ENCODE data around the gene IL11.
"Not testable (repeated sequence)": the region's sequence is repeated elsewhere in the genome, so short reads cannot be mapped to it uniquely, and the experiment has no call there.

The IL11 gene

DNA sequence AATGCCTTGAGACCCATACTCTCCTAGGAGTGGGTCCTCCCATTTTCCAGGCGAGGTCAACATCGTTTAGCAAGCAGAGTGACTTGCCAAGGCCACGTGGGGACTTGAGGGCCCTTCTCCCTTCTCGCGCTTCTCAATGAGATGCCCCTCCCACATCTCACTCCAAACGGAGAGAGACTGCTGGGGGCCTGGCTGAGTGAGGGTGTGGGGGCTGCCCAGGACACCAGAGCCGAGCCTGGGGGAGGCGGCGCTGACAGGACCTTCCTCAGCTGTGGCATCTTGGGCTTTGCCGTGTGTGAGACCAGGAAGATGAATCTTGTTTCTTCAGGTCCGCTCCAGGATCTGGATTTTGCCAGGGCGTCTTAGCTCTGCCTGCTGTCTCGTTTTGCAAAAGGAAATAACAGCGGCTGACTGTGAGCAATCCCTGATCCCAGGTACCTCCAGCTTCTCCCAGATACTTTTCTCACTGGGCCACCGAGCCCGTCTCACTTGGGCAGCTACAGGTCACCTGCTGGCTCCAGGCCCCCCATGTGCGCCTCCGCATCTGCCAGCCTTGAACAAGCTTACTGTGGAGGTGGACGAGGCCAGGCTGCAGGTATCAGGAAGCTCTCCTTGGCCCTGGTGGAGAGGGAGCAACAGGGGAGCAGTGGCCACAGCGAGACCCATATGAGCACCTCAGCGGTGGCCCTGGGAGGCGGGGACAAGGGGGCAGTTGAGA, 21.8 kb downstream of the IL11 start:
- no peak for DNase-seq

GRCh38 chr19:55347442-55348009, 22.7 kb downstream of the IL11 start:
- no peak for DNase-seq

- no peak for DNase-seq
Observed at GRCh38 chr19:55346725-55347441, 23.4 kb downstream of the IL11 start.

DNA sequence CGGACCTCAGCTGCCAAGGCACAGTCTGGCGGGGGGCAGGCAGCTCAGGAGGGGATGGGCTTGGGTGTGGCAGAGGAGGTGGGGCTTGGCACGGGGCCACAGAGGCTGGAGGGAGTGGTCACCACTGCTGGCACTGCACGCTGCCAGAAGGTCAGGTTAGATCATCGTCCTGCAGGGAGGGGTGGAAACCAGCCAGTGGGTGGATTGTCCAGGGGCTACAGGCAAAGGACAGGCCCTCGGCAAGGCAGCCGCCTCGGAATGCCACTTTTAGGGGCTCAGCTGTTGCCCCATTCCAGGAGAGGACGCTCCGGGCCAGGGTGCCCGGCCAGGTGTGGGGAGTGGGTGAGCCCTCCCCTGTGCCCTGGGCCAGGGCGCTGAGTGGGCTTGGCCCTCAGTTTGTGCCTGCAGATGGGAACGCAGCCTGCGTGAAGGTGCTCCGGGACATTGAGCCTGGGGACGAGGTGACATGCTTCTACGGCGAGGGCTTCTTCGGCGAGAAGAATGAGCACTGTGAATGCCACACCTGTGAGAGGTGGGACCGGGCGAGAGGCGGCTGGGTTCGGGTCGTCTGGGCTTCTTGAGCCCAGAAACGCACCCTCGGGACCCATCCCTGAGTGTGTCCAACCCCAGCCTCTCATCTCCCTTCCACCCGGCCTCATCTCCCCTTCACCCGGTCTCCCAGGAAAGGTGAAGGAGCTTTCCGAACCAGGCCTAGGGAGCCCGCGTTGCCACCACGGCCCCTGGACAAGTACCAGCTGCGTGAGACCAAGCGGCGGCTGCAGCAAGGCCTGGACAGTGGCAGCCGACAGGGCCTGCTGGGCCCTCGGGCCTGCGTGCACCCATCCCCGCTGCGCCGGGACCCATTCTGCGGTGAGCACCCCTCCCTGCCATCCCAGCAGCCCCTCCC, 24.2 kb downstream of the IL11 start:
- DNase-seq: no peak

GRCh38 chr19:55345101-55345817, 25.0 kb downstream of the IL11 start:
- DNase-seq: no peak

DNA sequence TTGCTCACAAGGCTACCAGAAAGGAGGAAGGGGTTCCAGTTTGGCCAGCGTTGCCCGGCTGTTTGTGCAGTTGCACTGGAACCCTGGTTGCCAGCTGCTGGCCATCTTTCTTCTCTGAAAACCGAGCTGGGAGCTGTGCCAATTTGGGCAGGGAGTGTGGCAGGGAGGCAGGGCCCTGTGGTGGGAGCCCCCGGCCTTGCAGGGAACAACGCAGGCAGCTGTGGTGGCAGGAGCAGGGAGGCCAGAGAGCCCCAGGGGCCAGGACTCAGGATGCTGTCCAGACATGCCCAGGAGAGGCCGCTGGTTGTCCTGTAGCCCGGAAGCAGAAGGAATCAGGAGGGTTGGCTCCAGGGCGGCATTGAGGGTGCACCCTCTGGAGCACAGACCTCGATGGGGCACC, 25.8 kb downstream of the IL11 start:
- peak; percentile 17 for DNase-seq

GRCh38 chr19:55341595-55342531, 28.4 kb downstream of the IL11 start:
- DNase-seq: no peak

- peak; percentile 32 for DNase-seq
Observed at GRCh38 chr19:55341171-55341588, 29.1 kb downstream of the IL11 start.

DNA sequence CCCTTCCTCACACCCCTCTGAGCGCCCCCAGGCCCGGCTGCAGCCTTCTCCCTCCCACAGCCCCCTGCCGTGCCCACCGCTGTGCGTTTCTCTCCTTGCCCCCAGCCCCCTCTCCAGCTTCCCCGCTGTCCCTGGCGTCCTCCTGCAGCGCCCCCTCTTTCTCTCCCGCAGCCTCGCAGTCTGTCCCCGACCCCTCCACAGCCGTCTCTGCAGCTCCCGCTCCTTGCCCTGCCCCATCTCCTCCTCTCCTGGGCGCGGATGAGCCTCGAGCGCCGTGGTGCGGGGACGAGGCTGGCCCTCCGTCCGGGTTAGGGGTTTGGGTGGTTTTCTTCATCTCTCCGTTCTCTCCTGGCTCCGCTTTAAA, 29.5 kb downstream of the IL11 start:
- DNase-seq: no peak

DNA sequence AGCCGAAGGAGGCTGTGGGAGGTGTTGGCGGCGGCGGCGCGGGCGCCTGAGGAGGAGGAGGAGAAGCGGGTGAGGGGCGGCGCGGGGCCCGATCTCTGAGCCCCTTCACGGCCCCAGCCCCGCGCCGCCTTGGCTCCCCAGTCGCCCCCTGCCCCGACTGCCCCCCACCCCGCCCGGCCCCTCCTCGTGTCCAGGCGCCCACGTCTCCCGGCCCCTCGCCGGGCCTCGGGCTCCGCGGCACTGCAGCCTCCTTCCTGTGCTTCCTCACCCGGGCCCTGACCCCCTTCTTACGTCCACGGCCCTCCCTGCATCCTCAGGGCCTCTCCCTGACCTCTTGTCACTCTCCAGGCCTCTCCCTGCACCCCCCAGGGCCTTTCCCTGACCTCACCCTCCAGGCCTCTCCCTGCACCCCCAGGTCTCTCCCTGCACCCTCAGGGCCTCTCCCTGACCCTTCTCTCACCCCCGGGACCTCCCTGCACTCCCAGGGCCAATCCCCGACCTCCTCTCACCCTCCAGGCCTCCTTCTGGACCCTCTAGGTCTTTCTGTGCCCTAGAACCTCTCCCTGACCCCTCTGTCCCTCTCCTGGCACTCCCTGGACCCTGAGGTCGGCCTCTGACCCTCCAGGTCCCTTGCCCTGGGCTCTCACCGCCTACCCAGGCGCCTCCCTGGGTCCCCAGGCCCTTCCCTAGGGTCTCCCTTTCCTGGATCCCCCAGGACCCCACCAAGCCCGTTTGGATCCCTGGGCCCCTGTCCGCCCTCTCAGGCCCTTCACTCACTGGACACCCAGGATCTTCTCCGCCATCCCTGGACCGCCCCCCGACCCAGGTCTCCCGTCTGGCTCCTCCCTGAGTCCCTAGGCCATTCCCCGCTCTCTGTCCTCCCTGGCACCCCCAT, 30.1 kb downstream of the IL11 start:
- DNase-seq: no peak

DNA sequence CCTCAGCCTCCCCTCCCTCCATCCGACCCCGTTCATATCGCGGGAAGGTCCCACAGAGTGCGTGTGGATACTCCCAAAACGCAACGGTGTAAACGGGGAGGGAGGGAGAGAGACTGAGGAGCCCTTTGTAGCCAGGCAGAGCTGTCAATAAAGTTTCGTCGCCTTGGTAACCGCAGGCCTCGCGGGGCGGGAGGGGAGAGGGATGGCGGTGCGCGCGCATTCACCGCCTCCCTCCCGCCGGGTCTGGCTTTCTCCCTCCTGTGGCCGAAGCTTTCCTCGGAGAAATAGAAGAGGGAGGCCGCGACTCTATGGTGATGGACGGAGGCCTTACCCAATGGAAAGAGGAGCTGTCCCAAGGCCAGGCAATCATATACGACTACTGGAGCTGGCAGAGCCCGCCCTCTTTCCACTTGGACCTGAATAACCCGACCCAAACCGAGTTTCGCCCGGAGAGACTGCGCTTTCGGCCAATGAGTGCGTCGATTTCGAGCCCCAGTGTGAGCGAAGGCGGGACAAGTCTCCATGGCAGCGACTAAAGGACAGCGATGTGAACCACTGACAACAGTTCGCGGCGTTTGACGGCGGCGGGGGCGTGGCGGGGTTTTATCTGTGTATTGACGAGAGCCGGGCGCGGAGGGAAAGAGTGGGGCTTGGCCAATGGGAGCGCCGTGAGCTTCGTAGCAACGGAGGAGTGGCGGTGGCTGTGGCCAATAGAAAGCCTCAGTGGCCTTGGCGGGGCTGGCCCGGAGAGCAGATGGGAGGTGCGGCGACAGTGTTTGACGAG, 31.0 kb downstream of the IL11 start, which contains the start of gene KMT5C:
KMT5C (plus strand) TSS at position 772 of the 784 bp plus-strand sequence. CDS start 2,061 bp downstream, outside the sequence.
- peak; percentile 100 for DNase-seq

DNA sequence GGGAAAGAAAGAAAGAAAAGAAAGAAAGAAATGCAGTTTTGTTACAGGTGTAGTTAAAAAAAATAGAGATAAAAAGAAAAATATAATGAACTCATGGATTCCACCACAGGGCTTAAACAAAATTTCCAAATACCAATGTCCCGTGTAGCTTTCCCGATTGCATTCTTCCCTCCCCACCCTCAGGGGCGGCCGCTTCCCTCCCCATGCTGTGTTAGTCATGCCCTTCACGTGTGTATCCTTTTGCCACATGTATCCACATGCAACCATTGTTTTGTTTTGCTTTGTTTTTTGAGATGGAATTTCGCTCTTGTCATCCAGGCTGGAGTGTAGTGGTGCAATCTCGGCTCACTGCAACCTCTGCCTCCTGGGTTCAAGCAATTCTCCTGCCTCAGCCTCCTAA, 34.2 kb downstream of the IL11 start:
- no peak for DNase-seq

DNA sequence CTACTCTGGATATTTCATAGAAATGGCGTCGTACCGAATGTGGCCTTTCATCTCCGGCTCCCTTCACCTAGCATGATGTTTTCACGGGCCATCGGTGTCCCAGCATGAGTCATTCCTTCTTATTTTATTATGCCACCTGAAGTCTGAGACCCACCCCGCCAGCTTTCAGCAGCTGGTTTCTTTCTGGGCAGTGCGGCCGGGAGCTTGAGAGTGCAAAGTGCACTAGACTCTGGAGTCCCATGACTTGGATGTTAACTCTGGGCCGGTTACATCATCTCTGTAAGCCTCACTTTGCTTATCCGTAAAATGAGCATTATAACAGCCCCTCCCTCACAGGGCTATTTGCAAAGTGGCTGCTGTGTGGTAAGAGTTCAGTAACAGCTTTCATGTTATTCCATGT, 36.4 kb downstream of the IL11 start:
- no peak for DNase-seq

DNA sequence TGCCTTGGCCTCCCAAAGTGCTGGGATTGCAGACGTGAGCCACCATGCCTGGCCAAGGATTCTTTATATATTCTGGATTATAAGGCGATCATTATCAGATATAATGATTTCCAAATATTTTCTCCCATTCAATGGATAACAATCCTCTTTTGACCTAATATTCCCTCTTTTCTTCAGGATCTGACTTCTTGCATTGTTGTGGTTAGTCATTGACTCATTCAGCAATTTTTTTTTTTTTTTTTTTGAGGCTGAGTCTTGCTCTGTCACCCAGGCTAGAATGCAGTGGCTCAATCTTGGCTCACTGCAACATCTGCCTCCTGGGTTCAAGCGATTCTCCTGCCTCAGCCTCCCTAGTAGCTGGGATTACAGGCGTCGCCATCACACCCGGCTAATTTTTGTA, 40.5 kb downstream of the IL11 start:
- not testable (repeated sequence) for DNase-seq

- DNase-seq: not testable (repeated sequence)
Observed at GRCh38 chr19:55328774-55329318, 41.4 kb downstream of the IL11 start.

GRCh38 chr19:55325172-55325571, 45.1 kb downstream of the IL11 start, which contains the start of gene TMEM150B:
TSS of gene TMEM150B (minus strand) at chr19:55325341. CDS start at chr19:55321036, 4,305 bp downstream.
- no peak for DNase-seq

GRCh38 chr19:55324662-55325061, 45.6 kb downstream of the IL11 start:
- no peak for DNase-seq

- DNase-seq: no peak
Observed at GRCh38 chr19:55322204-55322885, 47.9 kb downstream of the IL11 start.
